HG02623 (cell line): Measurements from ENCODE around the gene VTI1A.
"Not testable (repeated sequence)": the region's sequence is repeated elsewhere in the genome, so short reads cannot be mapped to it uniquely, and the experiment has no call there.

Experiments used
- ATAC-seq: cut with Tn5 transposase; IDR thresholded peaks from one replicate; pipeline ENCODE4 v1.9.1; 2021; ENCODE audit warnings: moderate library complexity; ENCODE audit not compliant: unreplicated experiment

Gene VTI1A

DNA sequence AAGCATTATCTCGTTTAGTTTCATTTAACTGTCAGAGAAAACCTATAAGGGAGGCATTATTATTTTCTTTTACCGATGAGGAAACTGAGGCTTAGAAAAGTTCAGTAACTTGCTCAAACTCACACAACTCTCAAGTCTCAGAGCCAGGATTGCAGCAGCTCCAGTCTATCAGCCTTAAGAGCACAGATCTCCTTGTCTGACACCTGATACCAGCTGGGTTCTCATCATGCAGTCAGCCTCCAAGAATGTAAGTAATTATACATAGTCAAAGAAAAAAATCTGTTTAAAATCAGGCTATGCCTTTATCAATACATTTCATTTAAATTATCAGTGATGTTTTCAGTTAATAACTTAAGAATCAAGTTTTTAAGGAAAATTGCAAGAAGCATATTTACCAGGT, 266.4 kb downstream of the VTI1A start:
- ATAC-seq: no peak

DNA sequence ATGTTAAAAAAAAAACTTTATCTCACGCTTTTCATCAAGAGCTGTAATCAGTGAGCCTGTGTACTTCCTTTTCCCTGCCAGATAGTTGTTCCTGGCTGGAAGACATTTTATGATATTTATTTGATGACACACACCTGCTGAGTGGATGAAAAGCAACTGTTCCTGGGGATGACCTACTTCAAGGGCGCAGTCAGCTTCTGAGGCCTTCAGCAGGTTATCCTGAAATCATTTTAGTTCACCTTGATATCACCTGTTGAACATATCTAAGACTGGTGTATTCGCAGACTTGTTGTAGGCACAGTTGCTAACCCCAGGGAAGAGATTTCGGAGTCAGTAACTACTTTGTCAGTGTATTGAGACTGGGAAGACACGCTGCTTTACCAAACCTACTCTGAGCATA, 268.6 kb downstream of the VTI1A start:
- no peak for ATAC-seq

DNA sequence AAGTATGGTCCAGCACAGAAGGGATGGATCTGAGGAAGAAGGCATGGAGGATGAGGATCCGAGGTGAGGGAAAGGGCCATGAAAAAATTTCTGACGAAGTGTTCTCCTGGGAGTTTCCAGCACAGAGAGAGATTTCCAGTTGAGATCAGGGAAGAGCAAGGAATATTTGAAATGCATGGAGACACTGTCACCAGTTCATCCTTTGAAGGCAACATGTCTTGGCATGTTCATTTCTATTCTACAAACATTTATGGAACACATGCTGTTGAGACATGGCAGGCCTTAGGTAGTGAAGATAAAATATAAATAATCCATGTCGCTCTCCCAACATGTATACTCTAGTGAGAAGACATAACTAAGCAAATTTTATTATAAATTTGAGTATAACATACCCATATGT, 269.1 kb downstream of the VTI1A start:
- ATAC-seq: no peak

DNA sequence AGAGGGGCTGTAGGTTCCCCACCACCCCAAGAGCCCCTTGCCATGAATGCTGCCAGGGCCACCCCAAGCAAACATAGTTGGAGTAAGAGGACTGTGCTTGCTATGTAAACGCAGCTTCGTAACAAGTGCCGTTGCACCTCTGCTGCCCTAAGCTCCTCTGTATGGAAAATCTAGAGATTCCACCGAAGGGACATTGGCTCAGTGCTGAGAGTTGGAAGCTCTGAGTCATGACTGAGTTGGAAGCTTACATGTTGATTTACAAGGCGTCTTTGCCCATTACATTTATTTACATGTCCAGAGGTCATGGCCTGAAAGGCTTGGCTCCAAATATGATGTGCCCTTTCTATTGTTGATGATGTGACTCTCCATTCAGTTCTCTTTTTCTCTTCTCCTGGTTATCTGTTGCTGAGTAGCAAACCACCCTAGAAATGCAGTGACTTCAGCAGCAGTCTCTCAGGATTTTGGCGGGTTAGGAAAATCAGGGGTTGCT, 270.0 kb downstream of the VTI1A start:
- no peak for ATAC-seq

DNA sequence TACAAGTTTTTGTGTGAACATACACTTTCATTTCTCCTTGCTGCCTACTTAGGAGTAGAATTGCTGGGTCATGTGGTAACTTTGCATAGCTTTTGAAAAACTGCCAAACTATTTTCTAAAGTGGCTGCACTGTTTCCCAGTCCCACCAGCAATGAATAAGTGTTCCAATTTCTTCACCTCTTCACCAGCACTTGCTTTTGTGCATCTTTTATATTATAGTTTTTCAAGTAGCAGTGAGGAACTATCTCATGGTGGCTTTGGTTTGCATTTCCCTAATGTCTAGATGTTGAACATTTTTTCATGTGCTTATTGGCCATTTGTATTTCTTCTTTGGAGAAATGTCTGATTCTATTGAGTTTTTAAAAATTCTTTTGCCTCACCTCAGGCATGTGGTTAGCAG, 273.2 kb downstream of the VTI1A start:
- no peak for ATAC-seq

DNA sequence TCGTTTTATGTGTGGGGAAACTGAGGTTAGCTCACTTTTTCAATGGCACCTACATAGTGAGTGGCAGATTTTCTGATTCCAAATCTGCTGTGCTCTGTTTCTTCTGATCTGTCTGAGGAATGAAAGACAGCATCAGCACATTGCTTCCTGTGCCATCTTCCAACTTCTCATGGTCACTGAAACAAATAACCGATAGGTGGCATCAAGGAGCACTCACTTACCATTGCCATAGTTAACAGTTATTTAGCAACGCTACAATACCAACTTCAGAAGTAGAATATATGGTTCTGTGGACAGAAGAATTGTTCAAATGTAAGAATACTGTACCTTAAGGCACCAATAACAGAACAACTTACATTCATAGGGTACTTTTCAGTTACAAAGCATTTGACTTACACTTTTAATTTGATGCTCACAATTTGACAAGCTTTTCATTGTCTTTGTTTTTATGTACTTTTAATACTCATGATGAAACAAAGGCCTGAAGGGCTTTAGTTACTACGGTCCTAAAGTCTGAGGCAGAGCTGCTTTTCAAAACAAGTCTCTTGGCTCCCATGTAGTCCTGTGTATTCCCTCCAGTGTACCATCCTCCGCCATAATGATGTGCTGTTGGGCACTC, 274.2 kb downstream of the VTI1A start:
- ATAC-seq: peak; percentile 47

DNA sequence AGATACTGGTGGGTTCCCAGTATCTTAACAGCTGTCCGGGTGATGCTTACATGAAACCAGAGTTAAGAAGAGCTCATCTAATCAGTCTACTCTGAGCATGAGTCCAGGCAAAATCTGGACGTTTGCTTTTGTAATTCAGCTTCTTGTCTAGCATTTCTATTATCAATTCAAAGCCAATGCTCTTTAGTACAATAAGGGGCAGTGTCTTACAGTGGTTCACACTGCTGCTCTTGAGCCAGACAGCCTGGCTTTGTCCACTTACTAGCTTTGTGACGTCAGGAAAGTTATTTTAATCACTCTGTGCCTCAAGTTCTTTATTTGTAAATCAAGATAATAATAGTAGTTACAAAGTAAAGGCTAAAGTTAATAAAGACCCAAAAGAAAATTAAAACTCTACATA, 275.7 kb downstream of the VTI1A start:
- no peak for ATAC-seq

DNA sequence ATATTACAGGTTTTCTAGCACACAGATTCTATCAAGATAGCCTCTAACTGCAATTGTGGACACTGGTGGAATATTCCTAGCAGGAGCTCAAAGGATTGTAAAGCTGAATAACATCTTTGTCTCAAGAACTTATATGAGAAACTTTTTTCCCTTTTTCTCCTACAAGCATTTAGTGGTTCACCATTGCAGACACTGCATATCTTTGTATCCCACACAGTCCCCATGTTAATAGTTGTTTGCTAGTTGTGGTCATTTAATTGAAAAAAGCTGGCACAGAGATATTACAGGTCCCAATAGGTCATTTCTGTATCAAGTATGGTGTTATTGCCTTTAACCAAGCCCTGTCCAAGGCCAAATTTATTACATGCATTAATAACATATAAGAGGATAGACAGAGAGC, 276.9 kb downstream of the VTI1A start:
- no peak for ATAC-seq

DNA sequence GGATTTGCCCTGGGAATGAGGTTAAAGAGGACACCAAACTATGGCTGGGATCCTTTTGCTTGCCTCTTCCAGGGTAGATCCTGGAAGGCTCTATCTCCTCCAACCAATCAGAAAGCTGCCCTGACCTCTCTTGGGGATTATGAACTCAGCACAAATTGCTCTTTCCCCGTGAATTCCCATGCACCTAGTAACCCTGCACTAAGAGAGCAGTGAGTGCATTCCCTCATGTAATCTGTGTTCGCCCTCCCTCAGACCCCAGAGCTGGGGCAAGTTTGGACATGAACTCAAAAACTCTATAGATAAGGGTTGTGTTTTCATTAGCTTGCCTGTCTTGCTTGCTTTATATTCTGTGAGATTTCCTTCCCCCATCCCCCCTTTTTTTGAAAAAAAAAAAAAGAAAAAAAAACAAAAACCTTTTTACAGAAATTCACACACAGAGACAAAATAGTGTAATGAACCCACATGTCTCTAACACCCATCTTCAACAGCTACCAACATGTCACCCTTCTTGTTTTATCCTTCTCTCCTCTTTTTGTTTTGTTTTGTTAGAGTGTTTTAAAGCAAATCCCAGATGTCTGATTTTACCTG, 277.5 kb downstream of the VTI1A start:
- no peak for ATAC-seq

DNA sequence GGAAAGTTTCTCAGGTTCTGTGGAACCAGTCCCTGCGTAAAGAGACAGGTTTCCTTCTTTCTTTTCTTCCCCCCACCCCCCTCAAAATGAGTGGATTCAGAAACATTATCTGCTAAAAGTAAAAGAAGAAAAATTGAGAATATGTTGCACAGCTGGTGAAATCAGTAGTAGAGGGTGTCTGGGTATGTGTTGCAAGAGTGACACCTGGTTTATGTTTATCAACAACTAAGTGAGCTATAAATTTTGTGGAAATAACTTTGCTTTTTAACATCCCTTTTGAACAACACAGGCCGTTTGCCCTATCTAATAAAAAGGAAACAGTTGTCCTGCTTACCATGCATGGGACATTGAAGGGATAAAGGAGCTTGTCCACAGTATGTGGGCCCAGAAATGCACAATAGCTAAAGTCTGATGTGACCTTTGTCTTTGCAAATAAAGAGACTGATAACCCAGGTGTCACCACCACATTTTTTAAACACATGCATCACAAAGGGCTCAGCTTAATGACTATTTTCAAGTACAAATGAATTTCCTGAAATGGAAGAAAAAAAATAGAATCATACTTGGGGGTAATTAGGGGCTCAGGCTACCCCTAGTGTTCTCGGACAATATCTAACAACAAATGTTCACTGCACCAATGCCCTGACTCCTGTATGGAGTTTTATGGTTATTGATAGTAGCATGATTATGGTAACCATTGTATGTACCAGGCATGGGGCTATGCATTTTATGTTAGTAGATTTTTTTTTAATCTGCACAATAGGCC, 281.3 kb downstream of the VTI1A start:
- no peak for ATAC-seq

DNA sequence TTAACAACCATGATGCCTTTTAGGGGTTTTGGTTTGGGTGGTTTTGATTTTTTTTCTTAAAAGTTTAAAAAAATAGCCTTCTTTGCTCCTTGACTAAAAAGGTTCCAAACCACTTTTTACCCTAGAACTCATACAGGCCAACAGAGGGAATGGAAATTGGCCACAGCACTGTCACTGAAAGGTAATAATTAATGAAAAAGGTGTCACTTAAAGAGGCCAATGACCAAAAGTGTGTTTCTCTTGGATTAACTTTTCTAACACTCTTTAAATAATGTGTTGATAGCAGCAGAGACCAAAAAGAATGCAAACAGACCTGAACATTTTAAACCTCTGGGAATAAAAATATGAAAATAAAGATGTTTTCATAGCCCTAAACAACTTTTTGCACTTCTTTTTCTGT, 282.0 kb downstream of the VTI1A start:
- no peak for ATAC-seq

DNA sequence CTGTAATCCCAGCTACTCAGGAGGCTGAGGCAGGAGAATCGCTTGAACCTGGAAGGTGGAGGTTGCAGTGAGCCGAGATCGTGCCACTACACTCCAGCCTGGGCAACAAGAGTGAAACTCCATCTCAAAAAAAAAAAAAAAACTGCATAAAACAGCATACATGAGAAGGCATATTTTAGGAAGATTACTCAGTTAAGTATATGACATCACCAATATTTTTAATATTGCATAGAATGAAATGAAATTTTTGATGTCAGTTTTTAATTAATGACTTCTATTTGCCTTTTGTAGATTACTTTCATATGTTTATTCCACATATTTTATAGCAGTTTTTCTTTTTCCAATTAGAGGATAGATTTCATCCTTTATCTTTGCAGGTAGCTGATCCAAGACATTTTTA, 284.4 kb downstream of the VTI1A start:
- ATAC-seq: not testable (repeated sequence)

DNA sequence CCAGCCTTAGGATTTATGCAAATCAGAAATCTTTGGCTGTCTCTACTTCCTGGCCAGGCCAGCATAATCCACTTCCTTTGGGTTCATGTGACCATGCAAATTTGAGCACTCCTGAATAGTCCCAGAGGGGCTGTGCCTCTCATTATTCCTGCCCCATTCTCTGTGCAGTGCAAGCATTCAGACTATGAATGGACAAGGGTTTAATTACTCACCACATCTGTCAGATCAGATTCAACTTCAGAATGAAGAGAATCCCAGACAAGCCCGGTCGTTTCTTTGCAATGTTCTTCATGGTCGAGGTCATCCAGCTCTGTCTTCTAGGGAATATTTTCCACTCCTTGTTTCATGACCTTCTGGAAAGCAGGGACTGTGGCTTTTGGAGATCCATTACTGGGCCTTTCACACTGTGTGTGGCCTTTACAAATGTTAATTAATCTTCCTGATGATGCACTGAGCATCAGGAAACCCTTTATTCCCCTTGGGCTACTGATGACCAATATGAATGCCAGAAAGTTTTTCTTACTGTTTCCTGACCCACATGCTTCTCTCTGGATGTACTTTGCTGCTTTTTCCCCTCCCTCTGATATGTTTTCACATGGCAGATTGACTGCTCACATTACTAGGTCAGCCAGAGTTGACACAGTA, 285.4 kb downstream of the VTI1A start:
- ATAC-seq: no peak

DNA sequence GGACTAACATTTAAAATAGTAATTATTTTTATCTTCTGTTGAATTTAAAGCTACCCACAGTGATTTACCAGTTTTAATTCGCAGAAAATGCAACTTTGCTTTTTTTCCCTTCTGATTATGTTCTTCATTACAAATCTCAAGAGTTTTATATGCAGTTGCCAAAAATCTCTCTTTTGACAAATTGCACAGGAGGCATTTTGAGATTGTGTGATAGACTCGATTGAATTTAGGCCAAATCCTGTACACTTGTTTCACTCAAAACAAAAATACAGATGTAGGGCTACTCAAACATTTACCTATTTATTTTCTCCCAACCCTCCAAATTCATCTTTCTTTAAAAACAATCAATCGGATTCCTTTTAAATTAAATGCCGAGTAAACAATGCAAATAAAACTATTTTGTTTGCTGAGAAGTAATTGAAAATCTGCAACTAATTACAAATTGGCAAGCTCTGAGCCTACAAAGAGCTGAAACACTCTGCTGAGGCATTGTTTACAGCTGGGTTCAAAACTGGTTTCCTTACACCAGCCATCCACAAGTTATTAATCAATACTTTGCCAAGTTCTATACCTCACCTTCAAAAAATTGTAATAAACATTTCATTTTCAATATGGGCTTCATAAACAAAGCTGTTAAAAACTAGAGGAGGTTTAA, 288.2 kb downstream of the VTI1A start:
- ATAC-seq: no peak

DNA sequence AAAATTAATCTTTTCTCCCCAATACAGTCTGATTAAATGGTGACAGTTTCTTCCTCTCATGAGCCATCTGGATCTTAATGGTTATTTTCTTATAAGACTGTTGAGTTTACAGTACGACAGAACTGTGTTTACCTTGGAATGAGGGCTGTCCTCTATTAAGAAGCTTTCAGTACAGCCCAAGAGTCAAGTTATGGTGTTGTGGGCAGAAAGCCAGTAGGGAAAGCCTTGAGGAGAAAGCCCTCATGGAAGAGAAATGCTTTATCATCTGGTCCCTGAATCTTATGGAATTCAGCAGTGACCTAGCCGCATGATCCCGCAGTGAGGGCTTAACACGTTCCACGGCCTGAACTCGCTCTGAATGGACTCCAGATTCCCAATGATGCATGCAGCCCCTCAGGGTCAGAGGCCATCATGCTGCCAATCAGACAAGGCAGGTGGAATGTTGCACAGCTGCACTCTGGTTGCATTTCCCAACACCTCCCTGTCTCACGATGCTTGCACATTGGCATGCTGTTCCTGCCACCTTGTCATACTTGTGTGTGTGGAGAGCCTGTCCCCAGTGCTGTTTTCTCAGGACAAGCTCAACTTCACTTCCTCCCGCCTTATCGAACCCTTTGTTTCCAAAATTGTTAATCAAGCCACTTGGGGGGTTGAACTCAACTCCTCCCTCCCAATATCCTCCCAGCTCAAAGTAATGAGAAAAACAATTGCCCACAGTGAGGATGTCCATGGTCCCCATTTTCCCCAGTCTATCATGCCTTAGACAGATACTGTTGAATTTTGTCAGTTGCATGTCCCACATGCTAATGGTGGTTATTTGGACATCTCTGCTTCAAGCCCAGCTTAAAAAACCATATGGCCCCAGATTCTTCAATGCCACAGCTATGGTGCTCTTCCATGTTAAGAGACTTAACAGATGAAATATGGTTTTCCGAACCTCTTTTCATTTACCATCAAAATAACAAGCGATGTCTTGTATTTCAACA, 291.9 kb downstream of the VTI1A start:
- no peak for ATAC-seq

DNA sequence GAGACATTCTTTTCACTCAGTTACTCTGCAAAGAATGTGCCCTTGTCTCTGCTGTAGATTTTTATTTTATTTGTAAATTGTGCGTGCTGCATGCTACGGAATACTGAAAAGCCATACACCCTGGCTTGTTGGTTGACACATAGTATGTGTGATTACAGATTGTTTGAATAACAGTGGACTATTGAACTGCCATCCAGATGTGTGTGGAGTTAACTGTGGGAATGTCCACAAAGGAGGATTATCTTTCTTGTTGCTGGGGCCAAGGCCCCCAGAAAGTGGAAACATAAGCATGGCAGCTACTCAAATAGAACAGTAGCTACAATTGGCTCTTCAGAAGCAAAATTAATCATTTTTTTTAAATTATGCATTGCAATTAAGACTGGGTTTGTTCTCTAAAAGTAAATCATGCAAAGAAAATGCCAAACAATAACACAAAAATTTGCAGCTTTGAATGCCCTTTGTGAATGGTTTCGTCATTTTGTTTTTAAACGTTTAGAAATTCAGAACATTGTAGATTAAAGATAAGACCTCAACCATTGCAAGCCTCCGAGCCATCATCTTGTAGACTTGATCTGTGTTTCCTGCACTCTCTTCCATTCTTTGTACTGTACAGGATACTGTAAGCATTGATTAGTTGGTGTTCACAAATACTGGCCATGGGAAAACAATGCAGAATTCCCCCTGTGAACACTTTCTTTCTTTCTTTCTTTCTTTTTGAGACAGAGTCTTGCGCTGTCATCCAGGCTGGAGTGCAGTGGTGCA, 292.8 kb downstream of the VTI1A start:
- ATAC-seq: no peak

DNA sequence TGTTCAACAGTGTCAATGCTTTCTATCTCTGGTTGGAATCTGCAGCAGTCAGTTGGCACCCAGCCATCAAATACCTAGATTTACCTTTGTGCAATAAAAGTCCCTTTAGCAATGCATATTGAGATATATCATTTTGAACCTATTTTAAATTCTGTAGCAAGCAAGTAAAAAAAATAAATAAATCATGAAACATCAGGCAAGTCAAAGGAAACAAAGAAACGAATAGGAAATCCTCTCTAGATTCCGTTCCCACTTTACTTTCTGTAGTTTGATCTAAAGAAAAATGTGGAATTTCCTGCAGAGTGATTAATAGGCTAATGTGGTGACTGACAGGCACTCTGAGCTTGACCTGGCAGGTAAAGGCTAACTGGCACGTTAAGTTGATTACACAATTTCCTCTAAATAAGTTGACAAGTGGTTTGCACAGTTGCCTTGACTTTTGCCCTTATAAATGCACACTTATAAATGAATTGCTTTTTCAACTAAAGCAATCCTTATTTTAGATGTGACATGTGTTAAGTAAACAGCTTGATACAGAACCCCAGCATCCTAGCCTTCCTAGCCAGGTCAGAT, 294.9 kb downstream of the VTI1A start:
- no peak for ATAC-seq

DNA sequence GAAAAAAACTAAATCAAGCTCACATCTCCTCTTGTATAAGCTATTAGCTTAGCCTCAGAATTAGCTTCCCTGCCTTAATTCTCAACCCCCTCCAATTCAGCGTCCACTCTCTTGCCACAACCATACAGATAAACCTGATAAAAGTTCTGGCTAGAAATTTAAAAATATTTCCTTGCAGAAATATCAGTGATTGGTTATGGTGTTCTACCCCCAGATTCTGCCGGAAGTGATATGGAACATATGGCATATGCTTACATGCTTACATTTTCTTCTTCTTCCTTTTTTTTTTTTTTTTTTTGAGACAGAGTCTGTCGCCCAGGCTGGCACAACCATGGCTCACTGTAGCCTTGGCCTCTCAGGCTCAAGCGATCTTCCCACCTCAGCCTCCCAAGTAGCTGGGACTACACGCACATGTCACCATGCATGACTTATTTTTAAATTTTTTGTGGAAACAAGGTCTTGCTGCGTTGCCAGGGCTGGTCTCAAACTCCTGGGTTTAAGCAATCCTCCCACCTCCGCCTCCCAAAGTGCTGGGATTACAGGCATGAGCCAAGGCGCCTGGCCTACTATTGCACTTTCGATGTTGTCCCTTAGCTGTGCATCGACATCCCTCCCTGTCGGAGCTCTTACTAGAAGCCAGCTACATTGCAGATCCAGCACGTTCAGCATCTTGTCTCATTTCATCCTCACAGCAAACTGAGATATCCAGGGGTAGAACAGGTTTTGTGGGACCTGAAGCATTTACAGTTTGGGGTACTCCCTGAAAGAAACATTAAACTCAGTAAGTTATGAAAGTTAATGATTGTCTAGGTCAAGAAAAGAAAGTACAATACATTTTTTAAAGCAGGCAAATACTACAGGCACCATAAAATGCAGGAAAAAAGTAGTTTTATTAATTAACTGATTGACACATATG, 297.4 kb downstream of the VTI1A start:
- ATAC-seq: no peak
